Peyer's patch (tissue), 4 donors: ENCODE measurements around the gene KHDC4. TPM values are rescaled to one million over a fixed set of nuclear protein-coding genes. Genes with fewer than 3 reads are reported as not detected.
A peak's percentile ranks its signal among the peaks of the same experiment; 100 is the strongest.

Experiments
- DNase-seq, 3 donors: peaks; one replicate each; pipeline ENCODE4 v3.0.0-alpha.2; 2017 to 2019
- H3K27ac ChIP-seq, 4 donors: fragments of 200-600 bp; sonication (generic); one replicate each; pipeline ENCODE4 v1.5.1; 2016 to 2019
- H3K27me3 ChIP-seq, 2 donors: fragments of 200-600 bp; sonication (generic); one replicate each; pipeline ENCODE4 v1.5.1; 2019
- H3K36me3 ChIP-seq, 3 donors: fragments of 200-600 bp; sonication (generic); one replicate each; pipeline ENCODE4 v1.5.1; 2016 to 2019
- H3K4me1 ChIP-seq, 4 donors: fragments of 200-600 bp; sonication (generic); one replicate each; pipeline ENCODE4 v1.5.1; 2016 to 2019
- H3K4me3 ChIP-seq, 4 donors: fragments of 200-600 bp; sonication (generic); 1 replicate in 3 of 4; 2 replicates in 1 of 4; pipeline ENCODE4 v1.5.1; 2016 to 2019; ENCODE audit warnings: mild to moderate bottlenecking in 1 of 4
- H3K9me3 ChIP-seq, 4 donors: fragments of 200-600 bp; sonication (generic); one replicate each; pipeline ENCODE4 v1.5.1; 2016 to 2019; ENCODE audit warnings: mild to moderate bottlenecking in 1 of 4
- CTCF ChIP-seq, 6 experiments: fragments of 450-650 bp in 4 of 6; fragments of 200-600 bp in 2 of 6; sonication (generic) in 1 of 6; IDR thresholded peaks; one replicate each; pipeline ENCODE4 v1.5.1; 2017 to 2019; ENCODE audit warnings: antibody characterized with exemption in 6 of 6, mild to moderate bottlenecking in 3 of 6, moderate library complexity in 1 of 6
- POLR2A ChIP-seq, 2 donors: fragments of 450-650 bp; IDR thresholded peaks; one replicate each; pipeline ENCODE4 v1.5.1; 2017; ENCODE audit warnings: antibody characterized with exemption in 2 of 2, mild to moderate bottlenecking in 2 of 2, moderate library complexity in 2 of 2
- total RNA-seq, 4 donors: library from RNA; depleted of rRNA; stranded (reverse); fragments of >200 nt; gene quantifications; one replicate each; pipeline ENCODE4 v1.1.0, GENCODE V29; 2016

Gene KHDC4
- total RNA-seq, 4 donors from 2014 or later: 71.5 to 146 (median 96.4) TPM

- Histone ChIP-seq H3K36me3 (no peaks in the 10 kb centered on the region), H3K27ac (no peak overlapping the region), H3K4me1 (peaks cover 0 to 14% (median 0%) of the 10 kb centered on the region in 4 donors), H3K9me3 (no peaks in the 10 kb centered on the region), H3K27me3 (no peaks in the 10 kb centered on the region), H3K4me3 (no peak overlapping the region)
- no peak for DNase-seq
- TF ChIP-seq CTCF (IDR thresholded peaks at IDR 0.05) (no peak), POLR2A (IDR thresholded peaks at IDR 0.05) (no peak)
Measured at GRCh38 chr1:155884982-155885381, 49.2 kb downstream of the KHDC4 start.

- Histone ChIP-seq H3K4me3 (no peak overlapping the region), H3K27me3 (no peaks in the 10 kb centered on the region), H3K27ac (peak overlapping the region in 3 of 4 donors; percentile 16 to 38 (median 38)), H3K9me3 (no peaks in the 10 kb centered on the region), H3K4me1 (peaks cover 0 to 14% (median 0%) of the 10 kb centered on the region in 4 donors), H3K36me3 (no peaks in the 10 kb centered on the region)
- DNase-seq: no peak
- TF ChIP-seq POLR2A (IDR thresholded peaks at IDR 0.05) (no peak), CTCF (IDR thresholded peaks at IDR 0.05) (no peak)
Measured at GRCh38 chr1:155884031-155884960, 49.9 kb downstream of the KHDC4 start.

GRCh38 chr1:155882766-155883165 is 51.4 kb downstream of the KHDC4 start:
- TF ChIP-seq CTCF (IDR thresholded peaks at IDR 0.05) (no peak), POLR2A (IDR thresholded peaks at IDR 0.05) (no peak)
- no peaks in the 10 kb centered on the region for H3K27me3 ChIP-seq
- no peak overlapping the region for H3K27ac ChIP-seq
- H3K4me1 ChIP-seq: peaks cover 0 to 14% (median 0%) of the 10 kb centered on the region in 4 donors
- no peaks in the 10 kb centered on the region for H3K36me3 ChIP-seq
- H3K9me3 ChIP-seq: no peaks in the 10 kb centered on the region
- no peak for DNase-seq
- no peak overlapping the region for H3K4me3 ChIP-seq

GRCh38 chr1:155882235-155882634 is 52.0 kb downstream of the KHDC4 start:
- Histone ChIP-seq H3K4me1 (peaks cover 0 to 14% (median 0%) of the 10 kb centered on the region in 4 donors), H3K27ac (no peak overlapping the region), H3K9me3 (no peaks in the 10 kb centered on the region), H3K4me3 (no peak overlapping the region), H3K27me3 (no peaks in the 10 kb centered on the region), H3K36me3 (no peaks in the 10 kb centered on the region)
- TF ChIP-seq POLR2A (IDR thresholded peaks at IDR 0.05): no peak
- TF ChIP-seq CTCF (IDR thresholded peaks at IDR 0.05): no peak
- DNase-seq: no peak

- TF ChIP-seq CTCF (IDR thresholded peaks at IDR 0.05): no peak
- no peak for TF ChIP-seq POLR2A (IDR thresholded peaks at IDR 0.05)
- Histone ChIP-seq H3K27ac (no peak overlapping the region), H3K27me3 (no peaks in the 10 kb centered on the region), H3K9me3 (no peaks in the 10 kb centered on the region), H3K4me1 (peaks cover 0 to 14% (median 0%) of the 10 kb centered on the region in 4 donors), H3K4me3 (no peak overlapping the region), H3K36me3 (no peaks in the 10 kb centered on the region)
- DNase-seq: no peak
Measured at GRCh38 chr1:155880950-155881349, 53.3 kb downstream of the KHDC4 start.
